Measurements from ENCODE around the gene SPIB.
A peak's percentile ranks its signal among the peaks of the same experiment; 100 is the strongest.
"Not testable (repeated sequence)": the region's sequence is repeated elsewhere in the genome, so short reads cannot be mapped to it uniquely, and the experiment has no call there.

The SPIB gene

DNA sequence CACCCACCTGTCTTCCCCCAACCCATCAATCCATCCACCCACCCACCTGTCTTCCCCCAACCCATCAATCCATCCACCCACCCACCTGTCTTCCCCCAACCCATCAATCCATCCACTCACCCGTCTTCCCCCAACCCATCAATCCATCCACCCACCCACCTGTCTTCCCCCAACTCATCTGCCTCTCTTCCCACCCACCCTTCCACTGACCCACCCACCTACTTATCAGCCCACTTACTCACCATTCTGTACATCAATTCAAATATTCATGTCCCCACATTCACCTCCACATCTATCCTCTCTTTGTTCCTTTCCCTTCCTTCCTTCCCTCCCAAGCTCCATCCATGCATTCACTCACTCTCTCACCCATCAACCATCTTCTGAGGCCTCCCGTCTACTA is 20.4 kb downstream of the SPIB start:
- not testable (repeated sequence) for DNase-seq (ENCODE audit: low read depth in 2 of 2)

GRCh38 chr19:50444059-50444458 is 25.3 kb downstream of the SPIB start:
- no peak for DNase-seq (ENCODE audit: low read depth in 2 of 2)

DNA sequence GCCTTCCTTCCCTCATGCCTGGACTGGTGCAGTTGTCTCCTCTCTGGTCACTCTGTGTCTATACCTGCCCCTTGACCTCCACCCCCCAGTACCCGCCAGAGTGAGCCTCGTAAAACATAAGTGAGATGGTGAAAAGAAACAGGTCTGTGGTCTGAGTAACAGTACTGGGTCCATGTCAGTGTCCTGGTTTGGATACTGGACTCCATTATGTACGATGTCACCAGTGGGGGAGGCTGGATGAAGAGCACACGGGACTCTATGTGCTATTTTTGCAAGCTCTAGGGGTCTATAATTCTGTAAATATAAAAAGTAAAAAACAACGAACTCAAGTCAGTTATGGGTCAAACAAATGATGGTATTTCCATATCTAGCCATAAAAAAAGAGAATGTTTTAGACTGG is 28.3 kb downstream of the SPIB start:
- DNase-seq (ENCODE audit: low read depth in 2 of 2) = no peak

DNA sequence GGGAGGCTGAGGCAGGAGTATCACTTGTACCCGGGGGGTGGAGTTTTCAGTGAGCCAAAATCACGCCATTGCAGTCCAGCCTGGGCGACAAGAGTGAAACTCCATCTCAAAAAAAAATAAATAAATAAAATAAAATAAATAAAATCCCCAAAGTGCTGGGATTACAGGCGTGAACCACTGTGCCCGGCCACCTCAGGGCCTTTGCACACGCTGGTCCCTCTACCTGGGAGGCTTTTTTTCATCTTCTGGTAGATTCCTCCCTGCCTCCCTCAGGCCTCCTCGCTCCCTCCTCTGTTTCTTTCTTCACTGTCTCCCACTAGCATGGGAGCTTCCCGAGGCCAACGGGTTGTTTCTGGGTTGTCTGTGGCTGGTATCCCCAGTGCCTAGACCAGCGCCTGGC is 29.0 kb downstream of the SPIB start:
- no peak for DNase-seq (ENCODE audit: low read depth in 2 of 2)

GRCh38 chr19:50449236-50449899 is 30.6 kb downstream of the SPIB start:
- DNase-seq (ENCODE audit: low read depth in 2 of 2) = no peak

DNA sequence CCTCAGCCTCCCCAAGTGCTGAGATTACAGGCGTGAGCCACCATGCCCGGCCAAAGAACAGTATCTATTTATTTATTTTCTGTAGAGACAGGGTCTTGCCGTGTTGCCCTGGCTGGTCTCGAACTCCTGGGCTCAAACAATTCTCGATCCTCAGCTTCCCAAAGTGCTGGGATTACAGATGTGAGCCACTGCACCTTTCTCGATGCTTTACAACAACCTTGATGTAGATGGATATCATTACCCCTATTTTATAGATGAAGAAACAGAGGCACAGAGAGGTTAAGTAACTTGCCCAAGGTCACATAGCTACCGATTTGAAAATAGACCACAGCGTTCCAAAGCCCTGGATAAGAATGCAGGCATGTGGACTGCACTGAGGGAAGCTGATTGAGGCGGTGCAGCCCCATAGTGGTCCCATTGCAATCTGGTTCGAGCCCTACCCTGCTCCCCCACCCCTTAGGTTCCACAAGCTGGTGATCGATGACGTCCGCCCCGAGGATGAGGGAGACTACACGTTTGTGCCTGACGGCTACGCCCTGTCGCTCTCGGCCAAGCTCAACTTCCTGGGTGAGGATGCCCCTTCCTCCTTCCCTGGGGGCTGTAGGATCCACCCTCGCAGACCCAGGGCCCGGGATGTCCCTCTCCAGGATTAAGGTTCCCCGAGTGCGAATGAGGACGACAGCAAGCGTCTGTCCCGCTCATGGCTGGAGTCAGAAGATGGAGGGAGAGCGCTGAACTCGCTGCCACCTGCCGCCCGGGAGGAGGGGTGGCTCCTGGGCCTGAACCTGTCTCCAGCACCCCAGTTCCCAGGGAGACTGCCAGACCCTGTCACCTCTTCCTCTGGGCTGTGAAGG is 31.9 kb downstream of the SPIB start:
- no peak for DNase-seq (ENCODE audit: low read depth in 2 of 2)

GRCh38 chr19:50451223-50451534 is 32.4 kb downstream of the SPIB start:
- DNase-seq (ENCODE audit: low read depth in 2 of 2) = no peak

- DNase-seq (ENCODE audit: low read depth in 2 of 2) = no peak
These were observed 34.5 kb downstream of the SPIB start for GRCh38 chr19:50453243-50453642.

- DNase-seq (ENCODE audit: low read depth in 2 of 2) = no peak
These were observed 37.3 kb downstream of the SPIB start for GRCh38 chr19:50455992-50456391.

- DNase-seq (ENCODE audit: low read depth in 2 of 2) = no peak
These were observed 38.6 kb downstream of the SPIB start for GRCh38 chr19:50457300-50457699.

- no peak for DNase-seq (ENCODE audit: low read depth in 2 of 2)
These were observed 39.8 kb downstream of the SPIB start for GRCh38 chr19:50458396-50459066.

DNA sequence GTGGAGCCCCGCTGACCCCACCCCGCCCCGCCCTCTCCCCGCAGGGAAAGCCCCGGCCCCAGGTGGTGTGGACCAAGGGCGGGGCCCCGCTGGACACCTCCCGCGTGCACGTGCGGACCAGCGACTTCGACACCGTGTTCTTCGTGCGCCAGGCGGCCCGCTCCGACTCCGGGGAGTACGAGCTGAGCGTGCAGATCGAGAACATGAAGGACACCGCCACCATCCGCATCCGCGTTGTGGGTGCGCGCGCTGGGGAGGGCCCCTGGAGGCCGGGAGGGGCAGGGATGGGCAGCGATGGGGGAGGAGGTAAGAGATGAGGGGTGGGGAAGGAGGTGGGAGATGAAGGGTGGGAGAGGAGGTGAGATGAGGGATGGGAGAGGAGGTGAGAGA is 40.3 kb downstream of the SPIB start:
- DNase-seq (ENCODE audit: low read depth in 2 of 2) = no peak

DNA sequence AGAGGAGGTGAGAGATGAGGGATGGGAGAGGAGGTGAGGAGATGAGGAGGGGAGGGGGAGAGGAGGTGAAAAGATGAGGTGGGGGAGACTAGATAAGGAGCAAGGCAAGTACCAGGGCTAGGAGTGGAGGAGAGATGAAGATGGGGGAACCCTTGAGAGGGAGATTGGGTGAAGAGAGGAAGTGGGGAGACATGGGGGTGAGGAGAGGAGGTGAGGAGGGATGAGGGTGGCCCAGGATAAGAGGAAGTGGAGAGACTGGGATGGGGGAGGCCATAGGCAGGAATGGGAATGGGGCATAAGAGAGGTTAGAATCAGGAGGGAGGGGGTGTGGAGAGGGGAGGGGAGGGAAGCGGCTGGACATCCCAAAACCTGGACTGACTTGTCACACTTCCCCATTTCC is 40.9 kb downstream of the SPIB start:
- no peak for DNase-seq (ENCODE audit: low read depth in 2 of 2)

GRCh38 chr19:50460161-50460765 is 41.5 kb downstream of the SPIB start:
- DNase-seq (ENCODE audit: low read depth in 2 of 2) = no peak

- DNase-seq (ENCODE audit: low read depth in 2 of 2) = peak; percentile 24 to 52
These were observed 42.5 kb downstream of the SPIB start for GRCh38 chr19:50461066-50461875.

DNA sequence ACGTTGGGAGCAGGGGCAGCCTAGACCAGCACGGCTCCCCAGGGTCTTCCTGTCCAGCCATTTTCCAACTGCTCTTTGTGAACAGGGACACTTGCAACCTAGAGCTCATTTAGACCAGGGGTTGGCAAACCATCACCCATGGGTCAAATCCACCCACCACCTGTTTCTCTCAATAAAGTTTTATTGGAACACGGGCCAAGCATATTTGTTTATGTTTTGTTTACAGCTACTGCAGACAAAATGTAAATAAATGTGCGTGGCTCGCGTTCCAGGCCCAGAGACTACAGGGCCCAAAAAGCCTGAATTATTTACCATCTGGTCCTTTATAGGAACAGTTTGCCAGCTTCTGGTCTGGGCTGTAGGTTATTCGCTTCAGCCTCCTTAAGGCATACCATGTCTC is 44.2 kb downstream of the SPIB start:
- no peak for DNase-seq (ENCODE audit: low read depth in 2 of 2)

DNA sequence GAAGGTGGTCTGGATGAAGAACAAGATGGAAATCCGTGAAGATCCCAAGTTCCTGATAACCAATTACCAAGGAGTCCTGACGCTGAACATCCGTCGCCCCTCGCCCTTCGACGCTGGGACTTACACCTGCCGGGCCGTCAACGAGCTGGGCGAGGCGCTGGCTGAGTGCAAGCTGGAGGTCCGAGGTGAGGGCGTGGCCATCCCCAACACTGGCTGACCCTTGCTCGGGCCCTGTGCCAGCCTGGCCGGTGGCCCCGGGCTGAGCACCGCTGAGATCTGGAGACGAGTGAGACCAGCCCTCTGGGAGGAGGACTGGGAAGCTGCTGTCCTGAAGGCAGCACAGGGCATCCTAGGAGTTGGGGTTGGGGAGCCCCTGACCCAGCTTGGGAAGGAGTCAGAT is 45.6 kb downstream of the SPIB start:
- DNase-seq (ENCODE audit: low read depth in 2 of 2) = no peak

DNA sequence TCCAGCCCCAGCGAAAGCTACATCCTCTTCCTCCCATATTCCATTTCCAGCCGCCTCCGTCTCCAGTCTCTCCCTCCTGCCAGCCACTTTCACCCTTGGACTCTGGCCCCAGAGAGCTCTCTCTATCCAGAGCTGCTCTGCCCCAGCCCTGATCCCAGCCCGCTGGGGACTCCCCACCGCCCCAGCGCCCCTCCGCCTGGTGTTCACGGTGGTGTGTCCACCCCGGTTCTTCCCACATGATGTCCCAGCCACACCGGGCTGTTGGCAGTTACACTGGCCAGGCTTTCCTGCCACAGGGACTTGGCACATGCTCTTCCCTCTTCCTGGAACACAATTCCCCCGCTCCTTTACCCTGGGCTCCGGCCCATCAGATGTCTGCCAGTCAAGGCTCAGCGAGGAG is 46.3 kb downstream of the SPIB start:
- DNase-seq (ENCODE audit: low read depth in 2 of 2) = no peak

DNA sequence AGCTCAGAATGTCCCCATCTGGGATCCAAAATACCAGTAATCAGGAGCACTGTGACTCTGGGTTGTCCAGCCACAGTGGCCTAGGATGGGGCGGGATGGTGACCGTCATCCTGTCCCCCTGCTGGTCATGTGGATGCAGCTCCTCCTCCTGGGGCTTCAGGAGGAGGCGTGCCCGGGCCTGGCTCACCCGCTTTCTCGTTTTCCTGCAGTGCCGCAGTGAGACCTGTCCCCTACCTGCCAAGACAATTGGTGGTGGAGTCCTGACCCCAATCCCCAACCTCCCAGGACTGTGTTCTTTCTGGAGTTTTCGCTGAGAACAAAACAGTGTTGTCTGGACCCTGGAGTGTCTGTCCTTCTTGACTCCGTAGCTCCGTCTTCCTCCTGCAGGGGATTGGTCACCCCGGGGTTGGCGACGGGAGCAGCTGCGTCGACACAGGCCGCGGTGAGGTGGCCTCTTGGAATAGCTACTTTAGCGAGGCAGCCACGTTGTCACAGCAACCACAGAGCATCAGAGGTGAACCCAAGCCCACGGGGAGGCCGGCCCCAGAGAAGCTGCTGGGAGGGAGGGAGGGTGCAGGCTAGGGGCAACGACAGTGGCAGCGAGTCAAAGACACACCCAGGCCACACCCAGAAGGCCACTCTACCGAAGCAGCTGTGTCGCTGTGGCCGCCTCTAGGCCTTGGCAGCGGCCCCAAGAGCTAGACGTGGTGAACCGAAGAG is 47.4 kb downstream of the SPIB start:
- no peak for DNase-seq (ENCODE audit: low read depth in 2 of 2)

GRCh38 chr19:50466706-50467039 is 47.9 kb downstream of the SPIB start:
- DNase-seq (ENCODE audit: low read depth in 2 of 2) = no peak

DNA sequence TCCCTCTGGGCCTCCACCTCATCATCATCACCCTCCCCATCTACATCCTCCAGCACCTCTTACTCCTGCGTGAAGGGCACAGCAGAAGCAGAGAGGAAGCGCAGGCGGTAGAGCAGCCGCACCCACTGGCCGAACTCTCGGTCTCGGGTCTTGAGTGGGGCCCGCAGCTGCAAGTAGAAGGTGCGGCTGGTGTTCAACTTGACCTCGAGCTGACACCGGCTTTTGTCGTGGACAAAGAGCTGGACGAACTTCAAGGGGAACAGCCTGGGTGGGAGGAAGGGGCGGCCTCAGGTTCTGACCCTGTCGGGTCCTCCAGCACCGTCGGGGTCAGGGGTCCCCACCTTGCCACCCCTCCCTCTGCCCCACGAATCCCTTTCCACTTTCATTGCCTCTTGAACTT is 48.8 kb downstream of the SPIB start:
- no peak for DNase-seq (ENCODE audit: low read depth in 2 of 2)

Data from stimulated activated CD4-positive, alpha-beta T cell treated with anti-CD3 and anti-CD28 coated beads, Interleukin-12 subunit alpha, Interleukin-12 subunit beta, amount 100 ng/mL, for 24 hours (primary cell).